ENCODE results near the gene RIC8B.

Gene RIC8B

GRCh38 chr12:106801830-106802533, 27.5 kb downstream of the RIC8B start:
- no peaks in the 10 kb centered on the region for H3K4me1 ChIP-seq (ENCODE audit: insufficient read depth, low read length, poor library complexity, severe bottlenecking)
- no peak overlapping the region for H3K9ac ChIP-seq (ENCODE audit: low read depth, low read length, poor library complexity, severe bottlenecking)
- no peak overlapping the region for H3K4me3 ChIP-seq (ENCODE audit: low read length, poor library complexity, severe bottlenecking)
- no peaks in the 10 kb centered on the region for H3K79me2 ChIP-seq (ENCODE audit: insufficient read depth, low read length)
- TF ChIP-seq EZH2phosphoT487 (IDR thresholded peaks at IDR 0.05; ENCODE audit: borderline replicate concordance): no peak
- TF ChIP-seq, protein P1, sequence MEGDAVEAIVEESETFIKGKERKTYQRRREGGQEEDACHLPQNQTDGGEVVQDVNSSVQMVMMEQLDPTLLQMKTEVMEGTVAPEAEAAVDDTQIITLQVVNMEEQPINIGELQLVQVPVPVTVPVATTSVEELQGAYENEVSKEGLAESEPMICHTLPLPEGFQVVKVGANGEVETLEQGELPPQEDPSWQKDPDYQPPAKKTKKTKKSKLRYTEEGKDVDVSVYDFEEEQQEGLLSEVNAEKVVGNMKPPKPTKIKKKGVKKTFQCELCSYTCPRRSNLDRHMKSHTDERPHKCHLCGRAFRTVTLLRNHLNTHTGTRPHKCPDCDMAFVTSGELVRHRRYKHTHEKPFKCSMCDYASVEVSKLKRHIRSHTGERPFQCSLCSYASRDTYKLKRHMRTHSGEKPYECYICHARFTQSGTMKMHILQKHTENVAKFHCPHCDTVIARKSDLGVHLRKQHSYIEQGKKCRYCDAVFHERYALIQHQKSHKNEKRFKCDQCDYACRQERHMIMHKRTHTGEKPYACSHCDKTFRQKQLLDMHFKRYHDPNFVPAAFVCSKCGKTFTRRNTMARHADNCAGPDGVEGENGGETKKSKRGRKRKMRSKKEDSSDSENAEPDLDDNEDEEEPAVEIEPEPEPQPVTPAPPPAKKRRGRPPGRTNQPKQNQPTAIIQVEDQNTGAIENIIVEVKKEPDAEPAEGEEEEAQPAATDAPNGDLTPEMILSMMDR (conservative IDR thresholded peaks at IDR 0.05; ENCODE audit: low read length): no peak
- H2AFZ ChIP-seq (ENCODE audit: low read length): no peak overlapping the region
- H3F3A ChIP-seq (ENCODE audit: low read depth): no peaks in the 10 kb centered on the region
- H3K4me2 ChIP-seq (ENCODE audit: low read depth, low read length, poor library complexity, severe bottlenecking): no peak overlapping the region
- peaks cover 15% of the 10 kb centered on the region; the same call in 1 of the 2 replicates for H3K36me3 ChIP-seq (ENCODE audit: insufficient read depth, low read length)
- H4K20me1 ChIP-seq (ENCODE audit: insufficient read depth, low read length, poor library complexity, severe bottlenecking): no peaks in the 10 kb centered on the region
- no peaks in the 10 kb centered on the region for H3K27me3 ChIP-seq (ENCODE audit: insufficient read depth, low read length, poor library complexity, severe bottlenecking)
- H3K9me3 ChIP-seq (ENCODE audit: insufficient read depth, low read depth, low read length): no peaks in the 10 kb centered on the region
- H3K9me2 ChIP-seq (replicated peaks; ENCODE audit: low read depth, low read length): no peaks in the 10 kb centered on the region

DNA sequence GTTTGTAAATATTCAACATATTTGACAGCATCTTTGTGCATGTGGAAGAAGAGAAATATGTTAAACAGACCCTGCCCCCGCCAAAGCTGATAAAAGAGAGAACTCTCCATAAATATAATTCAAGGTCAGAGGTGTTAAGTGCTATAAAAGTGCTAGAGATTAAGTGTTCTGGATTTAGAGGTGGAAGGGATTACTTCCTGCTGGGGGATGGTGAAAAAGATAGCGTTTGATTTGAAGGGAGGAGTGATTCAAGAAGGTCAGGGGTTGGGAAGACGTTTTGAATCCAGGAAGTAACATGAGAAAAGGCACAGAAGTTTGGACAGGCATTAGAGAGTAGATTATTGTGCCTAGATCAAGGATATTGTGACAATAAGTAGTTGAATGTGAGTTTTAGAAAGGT, 30.2 kb downstream of the RIC8B start:
- TF ChIP-seq, protein P1 (conservative IDR thresholded peaks at IDR 0.05; ENCODE audit: low read length): no peak
- no peak for TF ChIP-seq EZH2phosphoT487 (IDR thresholded peaks at IDR 0.05; ENCODE audit: borderline replicate concordance)
- Histone ChIP-seq H3K36me3 (ENCODE audit: insufficient read depth, low read length) (peaks cover 21% of the 10 kb centered on the region; the same call in 1 of the 2 replicates), H3K4me2 (ENCODE audit: low read depth, low read length, poor library complexity, severe bottlenecking) (no peak overlapping the region), H3K4me1 (ENCODE audit: insufficient read depth, low read length, poor library complexity, severe bottlenecking) (no peaks in the 10 kb centered on the region), H3K9ac (ENCODE audit: low read depth, low read length, poor library complexity, severe bottlenecking) (no peak overlapping the region), H2AFZ (ENCODE audit: low read length) (no peak overlapping the region), H3K27me3 (ENCODE audit: insufficient read depth, low read length, poor library complexity, severe bottlenecking) (no peaks in the 10 kb centered on the region), H3K9me2 (replicated peaks; ENCODE audit: low read depth, low read length) (no peaks in the 10 kb centered on the region), H3K79me2 (ENCODE audit: insufficient read depth, low read length) (no peaks in the 10 kb centered on the region), H4K20me1 (ENCODE audit: insufficient read depth, low read length, poor library complexity, severe bottlenecking) (no peaks in the 10 kb centered on the region), H3K9me3 (ENCODE audit: insufficient read depth, low read depth, low read length) (no peaks in the 10 kb centered on the region), H3F3A (ENCODE audit: low read depth) (no peaks in the 10 kb centered on the region), H3K4me3 (ENCODE audit: low read length, poor library complexity, severe bottlenecking) (no peak overlapping the region)

DNA sequence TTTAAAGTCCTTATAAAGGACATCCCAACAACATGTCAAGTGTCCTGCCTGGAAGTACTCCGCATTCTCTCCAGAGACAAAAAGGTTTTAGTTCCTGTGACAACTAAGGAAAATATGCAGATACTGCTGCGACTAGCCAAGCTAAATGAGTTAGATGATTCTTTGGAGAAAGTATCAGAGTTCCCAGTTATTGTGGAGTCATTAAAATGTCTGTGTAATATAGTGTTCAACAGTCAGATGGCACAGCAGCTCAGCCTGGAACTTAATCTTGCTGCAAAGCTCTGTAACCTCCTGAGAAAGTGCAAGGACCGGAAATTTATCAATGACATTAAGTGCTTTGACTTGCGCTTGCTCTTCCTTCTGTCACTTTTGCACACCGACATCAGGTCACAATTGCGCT, 40.2 kb downstream of the RIC8B start:
- Histone ChIP-seq H3K9ac (ENCODE audit: low read depth, low read length, poor library complexity, severe bottlenecking) (no peak overlapping the region), H3K4me2 (ENCODE audit: low read depth, low read length, poor library complexity, severe bottlenecking) (no peak overlapping the region), H3K27me3 (ENCODE audit: insufficient read depth, low read length, poor library complexity, severe bottlenecking) (no peaks in the 10 kb centered on the region), H3K4me3 (ENCODE audit: low read length, poor library complexity, severe bottlenecking) (no peak overlapping the region), H4K20me1 (ENCODE audit: insufficient read depth, low read length, poor library complexity, severe bottlenecking) (no peaks in the 10 kb centered on the region), H3K36me3 (ENCODE audit: insufficient read depth, low read length) (peaks cover 26% of the 10 kb centered on the region; the same call in 1 of the 2 replicates), H3K9me2 (replicated peaks; ENCODE audit: low read depth, low read length) (no peaks in the 10 kb centered on the region), H3K4me1 (ENCODE audit: insufficient read depth, low read length, poor library complexity, severe bottlenecking) (no peaks in the 10 kb centered on the region), H2AFZ (ENCODE audit: low read length) (no peak overlapping the region), H3K79me2 (ENCODE audit: insufficient read depth, low read length) (no peaks in the 10 kb centered on the region), H3F3A (ENCODE audit: low read depth) (no peaks in the 10 kb centered on the region), H3K9me3 (ENCODE audit: insufficient read depth, low read depth, low read length) (no peaks in the 10 kb centered on the region)
- TF ChIP-seq EZH2phosphoT487 (IDR thresholded peaks at IDR 0.05; ENCODE audit: borderline replicate concordance): no peak
- TF ChIP-seq, protein P1 (conservative IDR thresholded peaks at IDR 0.05; ENCODE audit: low read length): no peak
